GM19372 (cell line): ENCODE data around the gene NABP1.

ENCODE experiments used
- ATAC-seq: cut with Tn5 transposase; IDR thresholded peaks from one replicate; pipeline ENCODE4 v1.9.1; 2021; ENCODE audit warnings: mild to moderate bottlenecking, low read depth, moderate library complexity; ENCODE audit not compliant: unreplicated experiment

The NABP1 gene

DNA sequence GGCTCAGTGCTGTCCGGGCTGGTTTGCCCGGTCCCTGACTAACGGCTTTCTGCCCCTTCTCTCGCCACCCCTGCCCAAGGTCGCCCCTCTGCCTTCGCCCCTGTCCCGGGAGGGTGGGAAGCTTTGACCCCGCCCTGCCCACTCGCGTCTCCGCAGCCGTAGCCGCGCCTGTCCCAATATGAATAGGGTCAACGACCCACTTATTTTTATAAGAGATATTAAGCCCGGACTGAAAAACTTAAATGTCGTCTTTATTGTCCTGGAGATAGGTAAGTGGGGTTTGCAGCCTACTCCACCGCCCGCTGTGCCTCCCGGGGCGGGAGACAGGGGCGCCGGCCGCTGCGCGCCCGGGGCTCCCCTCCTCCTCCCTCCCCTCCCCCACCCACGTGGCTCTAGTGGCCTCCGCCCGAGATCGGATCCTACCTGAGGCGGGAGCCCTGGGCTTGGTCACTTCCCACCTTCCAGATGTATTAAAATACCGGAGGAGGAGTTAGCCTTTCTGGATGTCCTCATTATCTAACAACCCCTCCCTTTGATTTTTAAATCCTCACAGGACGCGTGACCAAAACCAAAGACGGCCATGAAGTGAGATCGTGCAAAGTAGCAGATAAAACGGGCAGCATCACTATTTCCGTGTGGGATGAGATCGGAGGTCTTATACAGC is 633 bp downstream of the NABP1 start:
- ATAC-seq = peak; percentile 10

DNA sequence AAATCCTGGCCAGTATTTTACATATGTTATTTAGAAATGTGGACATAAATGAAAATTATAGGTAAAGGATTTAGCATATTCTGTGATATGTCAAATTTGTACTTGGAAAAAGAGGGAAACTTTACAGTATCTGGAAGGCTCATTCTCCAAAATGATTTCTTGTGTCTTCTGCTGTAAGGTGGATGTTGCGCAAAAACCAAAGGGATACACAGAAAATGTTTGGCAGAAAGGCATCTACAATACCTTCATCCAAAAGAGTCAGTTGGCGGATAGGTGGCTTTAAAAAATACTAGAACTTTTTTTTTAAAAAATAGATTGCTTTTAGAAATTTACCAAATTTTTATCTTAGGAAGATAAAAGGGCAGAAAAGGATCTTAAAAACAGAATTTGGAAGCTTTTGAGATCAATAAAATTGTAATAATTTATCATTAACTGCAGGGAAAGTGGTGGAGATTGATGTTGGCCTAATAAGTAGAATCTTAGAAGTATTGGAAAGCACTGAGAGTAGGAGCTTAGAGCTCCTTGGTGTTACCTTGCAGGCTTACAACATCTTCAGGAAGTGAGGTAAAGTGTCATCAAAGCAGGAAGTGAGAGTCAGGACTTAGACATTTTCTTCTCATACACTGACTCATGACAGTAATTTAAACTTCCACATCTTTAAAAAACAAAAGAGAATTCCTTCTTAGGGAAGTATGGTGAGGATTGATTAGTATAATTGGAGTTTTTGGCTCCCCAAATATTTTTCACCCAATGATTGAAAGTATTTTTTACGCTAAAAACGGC is 2.1 kb downstream of the NABP1 start:
- peak; percentile 20 for ATAC-seq

DNA sequence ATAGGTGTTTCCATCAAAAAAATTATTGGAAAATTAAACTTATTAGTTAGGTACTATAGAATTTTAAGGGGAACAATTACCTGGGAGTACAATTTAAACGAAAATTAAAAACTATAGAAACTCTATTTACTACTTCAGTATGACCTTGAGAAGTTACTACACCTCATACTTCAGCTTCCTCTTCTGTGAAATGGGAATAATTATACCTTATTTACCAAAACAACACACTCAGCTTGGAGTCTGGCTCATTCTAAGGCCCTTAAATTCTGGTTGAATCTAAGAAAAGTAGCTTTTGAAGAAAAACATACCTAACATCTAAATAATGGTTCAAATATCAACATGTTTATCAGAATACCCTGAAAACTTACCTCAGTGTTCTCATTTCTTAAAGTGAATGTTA is 2.7 kb downstream of the NABP1 start:
- no peak for ATAC-seq

DNA sequence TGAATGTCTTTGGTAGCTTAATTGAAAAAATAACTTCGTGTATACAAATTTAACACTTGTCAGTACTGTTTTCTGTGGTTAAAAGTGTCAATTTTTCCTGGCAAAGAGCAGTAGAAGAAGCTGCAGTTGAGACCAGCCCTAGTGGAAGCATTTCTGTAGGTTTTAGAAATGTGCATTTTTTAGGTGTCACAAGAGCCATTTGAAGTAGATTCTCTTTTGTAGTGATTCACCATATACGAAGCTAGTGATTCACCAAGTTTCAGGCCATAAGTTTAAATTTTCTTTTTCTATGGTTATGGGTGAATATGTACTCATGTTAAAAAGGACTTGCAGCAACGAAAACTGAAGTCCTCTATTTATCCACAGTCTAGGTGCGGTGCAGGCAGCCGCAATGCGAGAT is 4.2 kb downstream of the NABP1 start:
- ATAC-seq = no peak

DNA sequence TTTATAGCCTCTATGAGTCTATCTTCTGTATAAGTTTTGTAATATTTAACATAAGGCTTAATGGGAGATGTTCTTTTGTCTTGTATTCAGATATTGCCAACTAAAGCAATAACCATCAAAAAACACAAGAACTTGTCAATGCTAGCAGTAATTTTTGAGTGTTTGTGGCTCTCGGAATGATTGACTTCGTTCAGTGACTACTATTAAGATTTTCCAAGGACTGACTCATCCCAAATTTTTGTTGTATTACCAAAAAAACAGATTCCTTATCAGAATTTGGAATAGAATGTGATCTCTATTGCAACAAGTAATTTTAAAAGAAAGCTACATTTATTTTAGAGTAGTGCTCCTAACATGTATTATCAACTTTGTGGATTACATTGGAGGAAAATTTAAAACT is 8.1 kb downstream of the NABP1 start:
- no peak for ATAC-seq

DNA sequence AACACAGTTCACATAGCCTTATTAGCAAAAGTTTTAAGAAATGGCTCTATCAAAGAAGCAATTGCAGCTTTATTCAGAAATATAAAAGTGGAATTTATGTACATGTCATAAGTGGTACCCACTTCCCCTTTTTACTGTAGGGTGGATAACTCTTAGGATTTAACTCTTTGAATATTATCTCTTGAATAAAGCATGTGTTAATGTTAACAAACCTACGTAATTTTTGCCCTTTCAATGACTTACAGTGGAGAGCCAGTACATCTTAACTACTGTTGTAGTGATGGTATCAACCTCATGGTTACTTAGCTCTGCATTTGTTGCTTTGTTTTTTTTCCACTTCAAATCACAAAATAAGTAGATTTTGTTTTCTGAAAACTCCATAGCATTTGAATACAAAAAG is 8.8 kb downstream of the NABP1 start:
- ATAC-seq = no peak

DNA sequence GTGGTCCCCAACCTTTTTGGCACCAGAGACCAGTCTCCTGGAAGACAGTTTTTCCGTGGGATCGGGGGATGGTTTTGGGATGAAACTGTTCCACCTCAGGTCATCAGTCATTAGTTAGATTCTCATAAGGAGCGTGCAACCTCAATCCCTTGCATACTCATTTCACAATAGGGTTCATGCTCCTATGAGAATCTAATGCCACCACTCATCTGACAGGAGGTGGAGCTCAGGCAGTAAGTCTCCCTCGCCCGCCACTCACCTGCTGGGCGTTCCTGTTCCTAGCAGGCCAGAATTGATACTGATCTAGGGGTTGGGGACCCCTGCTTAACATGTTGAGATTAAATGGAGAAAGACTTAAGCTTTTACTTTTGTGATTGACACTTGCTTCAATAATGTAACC is 9.9 kb downstream of the NABP1 start:
- no peak for ATAC-seq

DNA sequence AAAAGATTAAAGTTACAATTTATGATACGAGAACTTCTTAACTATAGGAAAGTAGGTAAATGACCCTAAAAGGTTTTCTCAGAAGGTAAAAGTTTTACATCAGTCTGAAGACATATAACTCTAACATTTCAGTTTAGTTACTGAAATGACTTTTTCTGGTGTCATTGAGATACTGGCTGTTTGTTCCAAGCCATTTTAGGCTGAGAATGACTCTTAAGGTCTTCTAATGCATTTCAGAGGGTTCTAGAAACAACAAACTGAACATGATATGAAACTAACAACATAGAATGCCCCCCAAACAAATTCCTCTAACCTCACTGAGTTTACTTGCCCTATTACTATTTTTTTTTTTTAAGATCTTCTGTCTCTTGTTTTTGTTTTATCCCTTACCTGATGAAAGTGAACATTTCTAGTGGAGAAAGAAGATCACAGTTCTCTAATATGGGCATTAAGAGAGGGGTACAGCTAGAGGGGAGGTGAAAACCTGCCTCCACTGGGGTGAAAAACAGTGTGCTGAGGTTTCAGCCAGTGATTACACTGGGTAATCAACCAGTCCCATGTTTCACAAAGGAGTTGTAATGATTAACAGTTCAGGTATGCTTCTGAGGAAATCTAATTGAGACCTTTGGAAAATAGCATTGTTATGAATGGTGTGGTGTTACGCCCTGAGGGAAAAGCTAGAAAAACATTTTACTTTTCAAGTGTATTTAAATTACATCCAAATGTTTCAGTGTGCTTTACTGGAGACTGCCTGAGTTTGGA is 11.2 kb downstream of the NABP1 start:
- no peak for ATAC-seq

DNA sequence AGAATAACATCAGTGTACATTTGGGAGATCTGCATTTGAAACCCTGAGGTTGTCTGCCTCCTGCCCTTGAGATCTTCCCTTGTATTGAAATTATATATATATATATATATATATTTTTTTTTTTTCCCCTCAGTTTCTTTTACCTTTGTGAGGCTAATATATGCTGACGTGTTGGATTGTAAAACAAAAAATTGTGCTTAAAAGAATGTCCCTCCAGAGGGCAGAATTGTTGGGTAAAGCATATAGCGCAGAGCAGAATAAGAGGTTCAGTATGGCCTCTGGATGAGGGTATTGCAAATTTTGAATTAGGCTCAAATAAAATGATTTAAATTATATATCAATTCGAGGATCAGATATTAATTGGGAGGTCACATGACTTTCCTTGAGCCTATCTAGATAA is 12.4 kb downstream of the NABP1 start:
- no peak for ATAC-seq

DNA sequence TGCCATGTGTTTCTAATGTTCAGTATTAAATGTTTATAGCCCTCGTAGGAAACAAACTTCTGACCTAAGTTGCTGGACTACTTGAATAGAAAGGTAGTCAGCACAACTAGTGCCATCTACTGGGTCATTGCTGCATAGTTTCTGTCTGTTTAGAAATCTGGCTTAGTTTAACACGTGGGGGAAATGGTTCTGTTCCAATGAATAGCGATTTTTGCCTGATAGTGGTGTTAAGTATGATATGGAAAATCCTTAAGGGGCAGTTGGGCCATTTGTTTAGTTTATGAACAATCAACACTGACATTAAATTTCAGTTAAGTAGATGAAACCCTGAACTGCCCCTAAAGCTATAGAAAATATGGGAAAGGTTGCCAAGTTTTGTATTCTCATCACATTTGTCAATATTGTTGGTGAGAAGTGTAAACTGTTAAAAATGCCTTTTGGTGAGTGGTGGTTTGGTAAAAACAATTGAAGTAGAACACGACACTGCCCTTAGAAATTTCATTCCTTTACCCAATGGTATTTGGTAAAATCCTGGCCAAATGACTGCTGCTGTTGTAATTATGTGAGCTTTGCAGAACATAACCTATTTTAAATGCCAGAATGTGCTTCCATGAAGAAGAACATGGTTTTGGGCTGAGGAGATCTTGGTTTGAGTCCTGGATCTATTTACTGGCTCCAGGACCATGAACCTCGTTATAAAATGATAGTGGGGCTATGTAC is 13.2 kb downstream of the NABP1 start:
- peak; percentile 71 for ATAC-seq

DNA sequence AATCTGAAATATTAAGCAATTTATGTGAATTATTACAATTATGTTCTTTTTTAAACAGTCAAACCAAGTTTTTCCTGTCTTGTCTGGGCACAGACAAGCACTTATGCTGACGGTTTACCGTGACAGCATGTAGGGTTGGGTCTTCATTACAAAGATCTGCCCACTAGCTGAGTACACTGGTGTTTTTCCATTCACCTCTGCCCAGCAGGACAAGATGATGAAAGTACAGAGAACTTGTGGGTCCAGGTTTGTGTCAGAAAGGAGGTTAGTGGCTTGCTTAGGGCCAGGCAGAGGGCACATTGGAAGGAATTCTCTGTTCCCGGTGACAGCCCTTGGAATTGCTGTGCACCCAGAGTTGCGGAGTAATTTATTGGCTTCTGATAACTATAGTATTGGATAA is 14.0 kb downstream of the NABP1 start:
- no peak for ATAC-seq

DNA sequence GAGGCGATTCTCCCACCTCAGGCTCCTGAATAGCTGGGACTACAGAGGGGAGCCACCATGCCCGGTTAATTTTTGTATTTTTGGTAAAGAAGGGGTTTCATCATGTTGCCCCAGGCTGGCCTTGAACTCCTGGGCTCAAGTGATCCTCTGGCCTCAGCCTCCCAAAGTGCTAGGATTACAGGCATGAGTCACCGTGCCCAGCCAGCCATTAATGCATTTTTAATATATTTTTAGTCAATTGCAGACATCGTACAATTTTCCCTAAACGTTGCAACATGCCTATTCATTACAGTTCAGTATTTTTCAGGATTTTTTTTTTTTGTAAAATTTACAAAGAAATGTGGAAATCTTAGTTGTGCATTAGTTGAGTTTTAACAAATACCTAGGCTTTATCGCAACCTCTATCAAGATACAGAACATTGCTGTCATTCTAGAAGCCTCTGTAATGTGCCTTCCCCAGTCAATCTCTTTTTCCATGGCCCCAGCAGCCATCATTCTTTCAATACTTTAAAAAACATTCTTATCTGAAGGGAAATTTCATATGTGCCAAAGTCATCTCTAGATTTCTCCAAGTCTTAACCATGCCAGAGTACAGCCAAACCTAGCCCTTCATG is 14.7 kb downstream of the NABP1 start:
- ATAC-seq = no peak

DNA sequence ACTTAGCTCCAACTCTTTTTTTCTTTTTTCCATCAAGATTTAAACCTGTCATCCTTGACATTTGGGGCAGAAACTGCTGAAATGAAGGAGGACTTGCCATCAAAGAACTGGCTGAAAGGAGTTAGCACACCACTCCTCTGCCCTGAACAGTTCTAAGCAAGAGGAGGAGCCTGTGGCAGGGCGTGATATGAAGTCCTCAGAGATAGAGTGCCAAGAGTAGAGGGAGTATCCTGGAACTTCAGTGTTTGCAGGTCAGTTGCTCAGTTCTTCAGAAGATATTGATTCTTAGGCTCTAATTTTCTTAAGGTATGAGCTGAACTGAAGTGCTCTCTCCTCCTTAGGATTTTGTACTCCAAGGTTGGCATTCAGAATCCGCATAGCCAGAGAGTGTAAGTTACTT is 15.2 kb downstream of the NABP1 start:
- ATAC-seq = no peak

DNA sequence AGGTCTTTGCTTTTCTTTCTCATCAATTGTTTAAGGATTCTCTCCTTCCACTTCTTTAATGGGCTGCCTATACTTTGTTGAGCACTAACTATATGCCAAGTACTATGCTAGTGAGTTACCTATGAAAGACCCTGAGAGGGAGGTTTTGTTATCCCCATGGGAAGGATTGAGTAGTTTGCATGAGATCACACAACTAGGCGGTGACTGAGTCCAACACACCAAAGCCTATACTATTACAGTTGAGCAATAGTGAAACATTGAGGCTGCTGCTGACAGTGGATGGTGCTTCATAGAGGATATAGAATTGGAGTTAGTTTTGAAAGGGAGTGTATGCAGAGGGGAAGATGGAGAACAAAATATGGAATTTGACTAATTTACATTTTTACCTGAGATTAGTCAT is 15.8 kb downstream of the NABP1 start:
- ATAC-seq = no peak

DNA sequence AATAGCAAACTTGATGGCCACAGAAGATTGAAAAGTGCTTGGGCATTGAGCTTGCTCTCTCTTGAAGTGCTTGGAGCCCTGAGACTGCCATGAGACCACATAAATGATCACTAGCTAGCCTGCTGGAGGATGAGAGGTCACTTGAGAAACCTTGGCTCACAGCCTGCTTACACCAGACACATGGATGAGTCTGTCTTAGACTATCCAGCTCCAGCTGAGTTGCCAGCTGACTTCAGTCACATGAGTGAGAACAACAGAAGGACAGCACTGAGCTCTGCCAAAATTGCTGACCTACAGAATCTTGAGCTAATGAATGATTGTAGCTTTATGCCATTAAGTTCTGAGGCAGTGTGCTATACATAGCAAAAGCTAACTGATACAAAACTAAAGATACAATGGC is 18.1 kb downstream of the NABP1 start:
- no peak for ATAC-seq

DNA sequence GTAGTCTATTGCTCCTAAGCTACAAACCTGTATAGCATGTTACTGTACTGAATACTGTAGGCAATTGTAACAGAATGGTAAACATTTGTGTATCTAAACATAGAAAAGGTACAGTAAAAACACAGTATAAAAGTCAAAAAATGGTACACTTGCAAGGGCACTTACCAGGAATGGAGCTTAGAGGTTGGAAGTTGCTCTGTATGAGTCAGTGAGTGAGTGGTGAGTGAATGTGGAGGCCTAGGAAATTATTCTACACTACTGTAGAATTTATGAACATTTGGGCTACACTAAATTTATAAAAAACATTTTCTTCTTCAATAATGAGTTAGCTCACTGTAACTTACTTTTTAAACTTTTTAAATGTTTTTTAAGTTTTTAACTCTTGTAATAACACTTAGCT is 19.0 kb downstream of the NABP1 start:
- no peak for ATAC-seq

DNA sequence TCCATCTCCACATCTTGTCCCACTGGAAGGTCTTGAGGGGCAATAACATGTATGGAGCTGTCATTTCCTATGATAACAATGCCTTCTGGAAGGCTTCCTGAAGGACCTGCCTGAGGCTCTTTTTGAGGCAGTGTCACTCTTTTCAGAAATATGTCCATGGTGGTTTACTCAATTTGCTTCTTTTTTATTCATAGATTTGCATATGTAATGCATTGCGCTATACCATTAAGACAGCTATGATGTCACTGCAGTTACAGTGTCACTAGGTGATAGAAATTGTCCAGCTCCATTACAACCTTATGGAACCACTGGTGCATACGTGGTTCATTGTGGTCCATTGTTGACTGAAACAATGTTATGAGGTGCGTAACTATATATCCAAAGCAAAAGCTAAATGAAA is 19.9 kb downstream of the NABP1 start:
- ATAC-seq = no peak

DNA sequence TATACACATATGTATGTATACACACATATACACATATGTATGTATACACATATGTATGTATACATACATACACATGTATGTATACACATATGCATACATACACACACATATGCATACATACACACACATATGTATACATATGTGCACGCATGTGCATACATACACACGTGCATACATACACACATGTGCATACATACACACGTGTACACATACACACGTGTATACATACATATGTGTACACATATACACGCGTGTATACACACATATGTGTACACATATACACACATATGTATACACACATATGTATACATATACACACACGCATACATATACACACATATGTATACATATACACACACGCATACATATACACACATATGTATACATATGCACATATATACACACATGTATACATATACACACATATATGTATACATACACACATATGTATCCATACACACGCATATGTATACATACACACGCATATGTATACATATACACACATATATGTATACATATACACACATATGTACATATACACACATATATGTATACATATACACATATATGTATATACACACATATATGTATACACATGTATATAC is 21.5 kb downstream of the NABP1 start:
- ATAC-seq = no peak

DNA sequence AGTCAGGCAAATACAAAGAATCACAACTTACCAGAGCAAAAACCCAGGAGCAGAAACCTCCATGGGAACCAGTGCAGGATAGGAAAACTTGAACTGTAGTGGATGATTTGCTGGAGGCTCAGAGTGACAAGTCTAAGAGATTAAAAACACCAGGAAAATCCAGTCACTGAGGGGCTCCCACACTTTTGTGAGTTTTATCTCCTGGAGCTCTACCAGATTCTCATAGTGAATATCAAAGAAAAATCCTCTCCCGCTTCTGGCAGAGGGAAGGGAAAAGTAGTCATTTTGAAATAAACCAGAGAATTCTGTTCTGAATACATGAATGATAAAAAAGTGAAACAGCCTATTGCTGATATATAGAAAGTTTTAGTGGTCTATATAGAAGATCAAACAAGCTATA is 23.1 kb downstream of the NABP1 start:
- ATAC-seq = no peak

DNA sequence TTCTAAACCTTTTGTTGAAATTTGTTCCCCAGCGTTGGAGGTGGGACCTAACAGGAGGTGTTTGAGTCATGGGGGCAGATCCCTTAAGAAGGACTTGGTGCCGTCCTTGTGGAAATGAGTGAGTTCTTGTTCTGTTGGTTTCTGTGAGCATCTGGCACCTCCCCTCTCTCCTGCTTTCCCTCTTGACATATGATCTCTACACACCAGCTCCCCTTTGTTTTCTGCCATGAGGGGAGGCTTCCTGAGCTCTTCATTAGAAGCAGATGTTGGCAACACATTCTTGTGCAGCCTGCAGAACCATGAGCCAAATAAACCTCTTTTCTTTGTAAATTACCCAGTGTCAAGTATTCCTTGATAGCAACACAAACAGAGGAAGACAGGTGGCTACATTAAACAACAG is 23.8 kb downstream of the NABP1 start:
- ATAC-seq = no peak
